LNCaP clone FGC (cell line): ENCODE results near the gene CA11.

Source experiments
- DNase-seq: peaks from one replicate; pipeline ENCODE4 v3.0.0-alpha.2; 2011; ENCODE audit warnings: low read depth
- H3K4me3 ChIP-seq: 2 replicates; pipeline ENCODE4 v1.5.1; 2011; ENCODE audit warnings: mild to moderate bottlenecking, low read depth, low read length, control low read depth
- TF ChIP-seq, protein P1 (sequence below): IDR thresholded peaks from 2 replicates; pipeline ENCODE4 v1.5.1; 2012; ENCODE audit warnings: mild to moderate bottlenecking; ENCODE audit not compliant: control insufficient read depth, insufficient read depth; ENCODE audit errors: extremely low read depth

Gene CA11

DNA sequence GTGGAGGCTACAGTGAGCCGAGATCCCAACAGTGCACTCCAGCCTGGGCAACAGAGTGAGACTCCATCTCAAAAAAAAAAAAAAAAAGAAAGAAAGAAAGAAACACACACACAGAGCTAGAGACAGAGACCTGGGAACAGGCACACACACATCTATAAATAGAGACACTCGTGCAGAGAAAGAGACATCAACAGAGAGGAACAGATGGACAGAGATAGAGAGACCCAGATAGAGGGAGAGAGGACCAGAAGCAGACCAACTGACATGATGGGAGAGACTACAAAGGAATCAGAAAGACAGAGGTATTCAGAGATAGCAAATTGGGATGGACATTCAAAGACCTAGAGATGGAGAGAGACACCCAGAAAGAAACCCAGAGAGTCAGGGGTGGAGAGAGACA is 2.1 kb upstream of the CA11 start:
- TF ChIP-seq, protein P1, sequence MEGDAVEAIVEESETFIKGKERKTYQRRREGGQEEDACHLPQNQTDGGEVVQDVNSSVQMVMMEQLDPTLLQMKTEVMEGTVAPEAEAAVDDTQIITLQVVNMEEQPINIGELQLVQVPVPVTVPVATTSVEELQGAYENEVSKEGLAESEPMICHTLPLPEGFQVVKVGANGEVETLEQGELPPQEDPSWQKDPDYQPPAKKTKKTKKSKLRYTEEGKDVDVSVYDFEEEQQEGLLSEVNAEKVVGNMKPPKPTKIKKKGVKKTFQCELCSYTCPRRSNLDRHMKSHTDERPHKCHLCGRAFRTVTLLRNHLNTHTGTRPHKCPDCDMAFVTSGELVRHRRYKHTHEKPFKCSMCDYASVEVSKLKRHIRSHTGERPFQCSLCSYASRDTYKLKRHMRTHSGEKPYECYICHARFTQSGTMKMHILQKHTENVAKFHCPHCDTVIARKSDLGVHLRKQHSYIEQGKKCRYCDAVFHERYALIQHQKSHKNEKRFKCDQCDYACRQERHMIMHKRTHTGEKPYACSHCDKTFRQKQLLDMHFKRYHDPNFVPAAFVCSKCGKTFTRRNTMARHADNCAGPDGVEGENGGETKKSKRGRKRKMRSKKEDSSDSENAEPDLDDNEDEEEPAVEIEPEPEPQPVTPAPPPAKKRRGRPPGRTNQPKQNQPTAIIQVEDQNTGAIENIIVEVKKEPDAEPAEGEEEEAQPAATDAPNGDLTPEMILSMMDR = no peak
- DNase-seq = no peak
- H3K4me3 ChIP-seq = no peak overlapping the region

DNA sequence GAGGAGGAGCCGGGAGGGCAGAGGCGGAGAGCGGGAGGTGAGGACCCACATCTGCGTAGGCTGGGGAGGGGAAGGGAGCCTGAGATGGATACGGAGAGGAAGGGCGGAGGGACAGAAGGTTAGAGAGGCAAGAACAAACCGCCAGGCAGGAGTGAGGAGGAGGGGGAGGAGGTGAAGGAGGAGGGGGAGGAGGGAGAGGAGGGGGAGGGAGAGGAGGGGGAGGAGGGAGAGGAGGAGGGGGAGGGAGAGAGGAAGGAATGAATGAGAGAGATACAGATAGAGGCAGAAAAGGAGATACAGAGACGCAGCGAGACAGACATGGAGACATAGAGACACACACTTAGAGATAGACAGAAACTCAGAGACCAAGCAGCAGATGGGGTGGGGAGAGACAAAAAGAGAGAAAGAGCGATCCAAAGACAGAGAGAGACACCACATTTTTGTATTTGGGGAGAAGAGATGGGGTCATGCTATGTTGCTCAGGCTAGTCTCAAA is 782 bp upstream of the CA11 start:
- H3K4me3 ChIP-seq = peak overlapping the region; percentile 51; the same call in 1 of the 2 replicates
- TF ChIP-seq, protein P1 = no peak
- DNase-seq = no peak

DNA sequence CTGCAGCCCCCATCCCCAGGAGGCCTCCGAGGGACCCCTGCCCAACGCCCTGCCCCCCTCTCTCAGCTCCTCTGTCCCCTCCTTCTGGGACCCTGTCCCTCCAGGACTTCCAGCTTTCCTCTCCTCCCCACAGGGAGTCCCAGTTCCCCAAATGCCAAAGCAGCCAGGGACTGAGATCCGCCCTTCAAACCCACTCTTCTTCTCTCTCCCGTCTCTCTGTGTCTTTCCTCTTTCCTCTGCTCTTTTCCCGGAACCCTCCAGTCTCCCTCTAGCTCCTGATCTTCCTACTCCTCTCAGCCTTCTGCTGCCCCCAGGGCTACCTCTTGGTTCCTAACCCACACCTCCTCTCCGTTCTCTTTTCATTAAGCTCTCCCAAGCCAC is 377 bp downstream of the CA11 start:
- peak overlapping the region; percentile 51 for H3K4me3 ChIP-seq
- DNase-seq = no peak

DNA sequence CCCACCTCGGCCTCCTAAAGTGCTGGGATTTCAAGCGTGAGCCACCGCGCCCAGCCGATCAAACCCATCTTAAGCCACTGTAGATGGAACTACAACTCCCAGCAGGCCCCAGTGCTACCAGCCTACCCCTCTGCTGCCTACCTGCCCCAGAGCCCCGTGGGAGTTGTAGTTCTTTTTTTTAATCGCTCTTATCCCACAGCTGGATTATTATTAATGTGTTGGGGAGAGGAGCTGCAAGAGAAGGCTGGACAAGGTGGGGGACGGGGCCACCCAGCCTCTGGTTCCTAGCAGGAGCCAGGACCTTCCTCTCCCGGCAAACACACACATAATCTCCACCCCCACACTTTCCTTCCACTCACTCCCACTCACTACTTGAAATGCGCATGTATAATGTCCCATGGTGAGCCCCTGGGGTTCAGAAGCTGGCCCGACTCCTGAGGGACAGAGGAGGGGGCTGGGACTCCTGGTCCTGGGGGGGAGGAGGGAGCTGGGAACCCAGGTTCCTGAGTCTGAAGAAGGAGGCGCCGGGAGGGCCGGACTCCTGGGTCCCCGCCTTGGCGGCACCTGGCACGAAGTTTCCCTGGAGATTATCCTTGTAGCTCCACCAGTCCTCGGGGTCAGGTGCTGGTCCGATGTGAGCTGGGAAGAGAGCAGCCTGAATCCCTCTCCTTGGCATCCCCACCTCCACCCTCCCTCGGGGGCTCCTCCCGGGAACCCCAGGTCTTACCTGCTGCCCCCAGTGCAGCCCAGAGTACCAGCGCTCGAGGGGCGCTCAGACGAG is 958 bp downstream of the CA11 start:
- DNase-seq = no peak
- peak overlapping the region; percentile 51 for H3K4me3 ChIP-seq

More for the DNA sequence above, 377 bp downstream of the CA11 start:
- TF ChIP-seq, protein P1 = no peak

DNA sequence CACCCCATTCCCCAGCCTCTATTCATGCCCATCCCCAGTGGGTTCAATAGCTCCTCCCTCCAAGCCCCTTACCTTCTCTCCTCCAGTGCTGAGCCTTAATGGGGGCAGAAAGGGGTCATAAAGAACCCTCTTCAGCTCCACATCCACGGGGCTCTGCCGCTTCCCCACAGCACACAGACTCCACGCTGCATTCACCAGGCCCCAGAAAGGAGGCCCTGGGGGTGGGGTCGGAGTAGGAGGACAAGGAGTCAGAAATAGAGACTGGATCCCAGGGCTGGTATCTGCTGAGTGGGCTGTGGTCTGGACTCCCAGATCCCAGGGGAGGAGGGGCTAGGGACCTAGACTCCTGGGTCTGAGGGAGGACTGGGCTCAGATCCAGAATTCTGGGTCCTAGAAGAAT is 1.6 kb downstream of the CA11 start:
- H3K4me3 ChIP-seq = no peak overlapping the region
- no peak for DNase-seq
- TF ChIP-seq, protein P1 = no peak

More for the DNA sequence above, 958 bp downstream of the CA11 start:
- TF ChIP-seq, protein P1 = no peak

DNA sequence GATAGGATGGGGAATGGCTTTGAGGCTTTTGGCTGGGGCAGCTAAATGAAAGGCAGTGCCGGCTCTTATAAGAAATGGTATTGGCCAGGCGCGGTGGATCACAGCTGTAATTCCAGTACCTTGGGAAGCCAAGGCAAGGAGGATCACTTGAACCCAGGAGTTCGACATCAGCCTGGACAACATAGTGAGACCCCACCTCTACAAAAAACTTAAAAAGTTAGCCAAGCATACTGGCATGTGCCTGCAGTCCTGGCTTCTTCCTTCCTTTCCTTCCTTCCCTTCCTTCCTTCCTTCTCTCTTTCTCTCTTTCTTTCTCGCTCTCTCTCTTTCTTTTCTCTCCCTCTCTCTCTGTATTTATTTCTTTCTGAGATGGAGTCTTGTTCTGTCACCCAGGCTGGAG is 3.1 kb downstream of the CA11 start:
- no peak overlapping the region for H3K4me3 ChIP-seq
- DNase-seq = no peak
- TF ChIP-seq, protein P1 = no peak
